Renal cortical epithelial cell (primary cell): ENCODE results near the gene NELL1. TPM values are rescaled to one million over a fixed set of nuclear protein-coding genes. Genes with fewer than 3 reads are reported as not detected.

Experiments
- DNase-seq: peaks from one replicate; pipeline ENCODE4 v3.0.0-alpha.2; 2011; ENCODE audit warnings: low read depth
- total RNA-seq: library from RNA; depleted of rRNA; stranded (reverse); fragments of >200 nt; gene quantifications from 2 replicates; pipeline ENCODE4 v1.2.3, GENCODE V29; 2014

Gene NELL1
- total RNA-seq, 1 donor from 2014 or later: not detected

DNA sequence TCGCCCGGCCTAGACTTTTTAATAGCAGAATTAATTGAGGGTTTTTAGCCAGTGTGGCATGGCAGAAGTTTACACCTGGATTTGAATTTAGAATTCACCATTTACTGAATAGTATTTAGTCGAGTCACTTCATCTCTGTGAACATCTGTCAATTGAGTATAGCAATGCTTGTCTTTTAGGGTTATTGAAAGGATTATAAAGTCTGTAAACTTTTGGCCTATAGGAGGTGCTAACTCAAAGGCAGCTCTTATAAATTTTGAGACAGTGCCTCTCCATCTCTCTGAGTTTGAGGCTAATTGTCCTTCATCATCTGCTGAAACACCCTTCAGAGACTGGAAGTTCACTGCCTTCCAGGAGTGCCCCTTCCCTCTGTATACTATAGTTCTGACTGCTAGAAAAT lies 205.0 kb downstream of the NELL1 start:
- DNase-seq: no peak

GRCh38 chr11:20875889-20876288 lies 206.5 kb downstream of the NELL1 start:
- no peak for DNase-seq

GRCh38 chr11:20876738-20877137 lies 207.4 kb downstream of the NELL1 start:
- DNase-seq: no peak

GRCh38 chr11:20880094-20880493 lies 210.7 kb downstream of the NELL1 start:
- no peak for DNase-seq

GRCh38 chr11:20881328-20882079 lies 212.1 kb downstream of the NELL1 start:
- no peak for DNase-seq

DNA sequence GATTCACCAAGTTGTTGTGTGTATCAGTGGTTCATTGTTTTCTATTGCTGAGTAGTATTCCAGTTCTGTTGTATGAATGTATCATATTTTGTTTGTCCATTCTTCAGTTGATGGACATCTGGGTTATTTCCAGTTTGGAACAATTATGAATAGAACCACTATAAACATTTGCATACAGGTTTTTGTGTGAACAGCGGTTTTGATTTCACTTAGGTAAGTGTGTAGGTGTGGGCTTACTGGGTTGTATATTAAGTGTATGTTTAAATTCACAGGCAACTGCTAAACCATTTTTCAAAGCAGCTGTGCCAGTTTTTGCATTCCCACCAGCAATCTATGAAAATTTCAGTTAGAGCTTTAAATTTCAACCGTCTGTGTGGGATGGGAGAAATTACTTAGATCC lies 217.8 kb downstream of the NELL1 start:
- no peak for DNase-seq

DNA sequence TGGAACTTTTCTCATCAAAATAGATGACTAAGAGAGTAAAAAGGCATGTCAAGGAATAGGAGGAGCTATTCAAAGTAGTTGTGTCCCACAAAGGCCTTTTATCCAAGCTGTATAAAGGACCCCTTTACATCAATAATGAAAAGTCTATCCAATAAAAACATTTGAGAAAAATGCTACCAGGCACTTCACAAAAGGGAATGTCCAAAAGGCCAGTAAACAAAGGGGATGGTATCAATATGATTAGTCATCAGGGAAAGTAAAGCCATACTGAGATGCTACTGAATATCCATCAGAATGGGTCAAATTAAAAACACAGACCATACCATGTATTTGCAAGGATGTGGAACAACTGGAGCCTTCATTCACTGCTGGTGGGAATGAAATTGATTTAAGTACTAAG lies 224.9 kb downstream of the NELL1 start:
- DNase-seq: no peak

DNA sequence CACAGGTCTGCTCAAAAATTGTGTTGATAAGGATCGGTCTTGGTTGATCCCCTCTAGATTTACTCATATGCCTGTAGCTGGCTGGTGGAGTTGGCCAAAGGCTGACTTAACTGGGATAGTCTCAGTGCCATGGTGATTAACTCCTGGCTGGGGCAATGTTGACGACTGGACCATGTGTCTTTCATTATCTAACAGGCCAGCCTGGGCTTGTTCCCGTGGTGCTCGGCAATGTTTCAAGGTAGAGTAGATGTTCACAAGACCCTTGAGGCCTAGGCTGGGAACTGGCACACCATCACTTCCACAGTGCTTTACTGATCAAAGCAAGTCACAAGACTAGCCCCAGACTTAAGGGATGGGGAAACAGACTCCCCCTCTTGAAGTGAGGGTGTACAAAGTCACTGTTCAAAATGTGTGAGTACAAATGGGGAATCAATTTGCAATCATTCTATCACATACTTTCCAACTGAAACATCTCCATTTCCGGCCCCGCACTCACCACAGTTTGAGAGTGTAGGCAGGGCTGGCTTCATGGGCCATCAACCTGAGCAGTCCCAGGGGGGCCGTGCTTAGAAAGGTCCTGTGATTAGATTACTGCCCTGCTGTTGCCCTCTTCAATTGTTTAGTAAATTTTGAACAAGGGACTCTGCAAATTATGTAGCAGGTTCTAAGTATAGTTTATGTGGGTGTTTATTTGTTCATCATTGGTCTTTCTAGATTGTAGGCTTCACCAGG lies 240.8 kb downstream of the NELL1 start:
- DNase-seq: no peak

DNA sequence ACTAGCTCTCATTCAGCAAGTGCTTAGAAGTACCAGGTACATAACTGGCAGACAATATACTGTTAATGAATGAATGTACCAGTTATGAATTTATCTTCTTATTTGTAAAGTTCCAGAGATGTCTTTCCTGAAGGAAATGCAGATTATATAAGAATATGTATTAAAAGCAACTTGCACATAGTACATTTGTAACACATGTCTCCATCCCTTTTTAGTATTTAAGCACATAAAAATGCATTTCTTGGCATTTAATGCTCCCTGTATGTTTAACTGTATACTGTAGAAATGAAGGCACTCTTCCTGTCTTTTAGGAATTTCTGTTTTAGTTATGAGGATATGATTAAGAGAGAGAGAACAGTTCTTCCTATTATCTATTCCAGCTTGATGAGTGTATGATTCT lies 241.3 kb downstream of the NELL1 start:
- DNase-seq: no peak

GRCh38 chr11:20912065-20912821 lies 242.9 kb downstream of the NELL1 start:
- no peak for DNase-seq

- DNase-seq: no peak
Observed at GRCh38 chr11:20912922-20913512, 243.6 kb downstream of the NELL1 start.

GRCh38 chr11:20917306-20917705 lies 247.9 kb downstream of the NELL1 start:
- no peak for DNase-seq

DNA sequence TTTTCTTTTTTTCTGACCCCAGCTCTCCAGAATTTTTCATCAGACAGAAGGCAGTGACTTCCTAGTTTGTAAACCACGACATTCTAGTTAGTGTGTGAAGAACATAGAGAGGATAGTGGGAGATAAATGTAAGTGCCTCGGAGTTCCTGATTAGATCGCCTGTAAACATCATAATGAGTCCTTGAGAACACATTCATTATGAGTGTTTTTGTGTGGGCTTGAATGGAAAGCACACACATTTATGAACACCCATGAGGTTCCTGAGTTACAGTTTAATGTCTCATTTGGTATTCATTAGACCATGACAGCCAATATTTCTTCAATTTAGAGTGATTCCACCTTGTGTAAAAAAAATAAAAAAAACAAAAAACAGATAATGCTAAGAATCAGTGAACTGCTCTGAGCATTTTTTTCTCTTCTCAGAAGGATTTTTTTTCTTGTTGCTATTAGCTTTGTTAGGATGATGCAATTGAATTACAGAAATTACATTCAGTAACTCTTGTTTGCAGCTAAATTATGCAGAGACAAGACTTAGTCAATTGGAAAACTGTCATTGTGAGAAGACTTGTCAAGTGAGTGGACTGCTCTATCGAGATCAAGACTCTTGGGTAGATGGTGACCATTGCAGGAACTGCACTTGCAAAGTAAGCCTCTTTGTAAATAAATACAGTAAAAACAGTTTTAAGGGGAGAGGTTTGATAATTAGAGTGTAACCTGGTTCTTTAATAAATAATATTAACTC lies 257.6 kb downstream of the NELL1 start:
- DNase-seq: no peak

DNA sequence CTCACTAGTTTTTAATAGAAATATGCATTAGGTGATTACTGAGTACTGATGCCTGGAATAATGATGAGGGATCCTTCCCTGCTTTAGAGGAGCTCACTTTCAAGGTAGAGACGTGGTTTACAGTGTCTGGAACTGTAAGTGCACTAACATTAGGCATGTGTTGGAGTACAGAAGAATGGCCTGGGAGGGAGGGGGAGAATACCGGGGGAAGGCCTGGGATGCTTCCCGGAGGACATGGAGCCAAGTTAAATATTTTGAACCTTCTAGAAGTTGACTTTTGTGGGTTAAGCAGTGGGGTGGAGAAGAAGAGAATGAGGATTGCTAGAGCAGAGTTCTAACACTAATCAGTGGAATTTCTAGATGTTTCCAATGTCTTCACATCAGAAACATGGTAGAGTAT lies 261.6 kb downstream of the NELL1 start:
- no peak for DNase-seq

- DNase-seq: no peak
Observed at GRCh38 chr11:20933086-20933485, 263.7 kb downstream of the NELL1 start.

GRCh38 chr11:20933958-20934357 lies 264.6 kb downstream of the NELL1 start:
- no peak for DNase-seq

- no peak for DNase-seq
Observed at GRCh38 chr11:20934516-20934915, 265.1 kb downstream of the NELL1 start.

DNA sequence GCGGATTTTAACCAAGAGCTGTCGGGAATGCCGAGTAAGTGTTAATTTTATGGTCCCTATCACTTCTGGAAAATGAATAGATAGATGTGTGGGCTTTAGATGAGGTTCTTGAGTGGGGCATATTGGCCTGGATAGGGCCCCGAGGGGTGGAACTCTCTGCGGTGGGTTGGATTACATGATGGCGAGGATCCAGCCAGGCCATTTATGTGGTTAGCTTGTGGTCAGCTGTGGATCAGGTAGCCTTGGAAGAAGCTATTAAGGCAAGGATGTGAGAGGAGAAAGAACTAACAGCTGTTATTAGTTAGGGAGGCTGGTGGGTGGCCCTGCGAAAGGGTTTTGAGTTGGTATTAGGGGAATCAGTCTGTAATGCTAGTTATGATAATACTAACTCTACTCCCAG lies 268.4 kb downstream of the NELL1 start:
- no peak for DNase-seq

DNA sequence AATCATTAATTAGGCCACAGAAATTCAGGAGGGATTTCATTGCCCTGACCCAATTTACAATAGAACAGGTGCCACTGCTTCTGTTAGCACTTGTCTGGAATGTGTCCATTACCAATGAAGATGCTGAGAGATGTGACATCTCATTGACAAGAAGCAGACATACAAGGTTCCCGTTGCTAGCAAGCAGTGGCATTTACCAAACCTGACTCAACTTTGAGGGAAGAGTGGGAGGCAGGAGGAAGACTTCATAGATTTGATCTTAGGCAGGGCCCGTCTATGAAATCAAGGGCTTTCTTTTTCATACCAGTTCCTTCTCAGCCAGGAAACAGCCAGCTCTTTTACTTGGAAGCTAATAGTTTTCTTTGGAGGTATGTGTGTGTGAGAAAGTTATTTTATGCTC lies 280.2 kb downstream of the NELL1 start:
- no peak for DNase-seq

DNA sequence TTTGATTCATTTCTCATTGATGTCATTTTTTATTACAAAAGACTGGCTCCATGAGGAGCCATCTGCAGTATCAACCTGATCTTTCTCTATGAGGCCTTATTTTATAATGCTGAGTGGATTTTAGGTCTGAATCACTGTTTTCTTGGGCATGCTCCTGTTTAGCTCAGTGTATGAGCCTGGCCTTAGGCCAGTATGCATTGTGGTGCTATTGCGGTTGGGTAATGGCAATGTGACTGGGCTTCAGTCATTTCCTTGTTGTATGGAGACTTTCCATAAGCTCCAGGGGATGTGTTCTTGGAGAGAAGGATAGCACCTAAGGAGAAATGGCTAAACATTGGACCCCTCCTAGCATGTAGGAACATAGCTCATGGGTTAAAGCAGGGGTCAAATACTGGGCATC lies 293.2 kb downstream of the NELL1 start:
- no peak for DNase-seq

- DNase-seq: peak; percentile 63
Observed at GRCh38 chr11:20963596-20963995, 294.2 kb downstream of the NELL1 start.

- peak; percentile 57 for DNase-seq
Observed at GRCh38 chr11:20964985-20965384, 295.6 kb downstream of the NELL1 start.
